ENCODE data around the gene PEPD. TPM values are rescaled to one million over a fixed set of nuclear protein-coding genes. Genes with fewer than 3 reads are reported as not detected.
A peak's percentile ranks its signal among the peaks of the same experiment; 100 is the strongest.

PEPD gene
- total RNA-seq, 1 donor, result 87.9 TPM

- H2AFZ ChIP-seq (ENCODE audit: low read length), result no peak overlapping the region
- peaks cover 4% of the 10 kb centered on the region for H3K36me3 ChIP-seq (ENCODE audit: insufficient read depth, low read length)
- H3K27me3 ChIP-seq (ENCODE audit: insufficient read depth, low read length), result no peaks in the 10 kb centered on the region
- no peak overlapping the region for H3K4me3 ChIP-seq (ENCODE audit: insufficient read depth, low read length)
- TF ChIP-seq, protein P1, sequence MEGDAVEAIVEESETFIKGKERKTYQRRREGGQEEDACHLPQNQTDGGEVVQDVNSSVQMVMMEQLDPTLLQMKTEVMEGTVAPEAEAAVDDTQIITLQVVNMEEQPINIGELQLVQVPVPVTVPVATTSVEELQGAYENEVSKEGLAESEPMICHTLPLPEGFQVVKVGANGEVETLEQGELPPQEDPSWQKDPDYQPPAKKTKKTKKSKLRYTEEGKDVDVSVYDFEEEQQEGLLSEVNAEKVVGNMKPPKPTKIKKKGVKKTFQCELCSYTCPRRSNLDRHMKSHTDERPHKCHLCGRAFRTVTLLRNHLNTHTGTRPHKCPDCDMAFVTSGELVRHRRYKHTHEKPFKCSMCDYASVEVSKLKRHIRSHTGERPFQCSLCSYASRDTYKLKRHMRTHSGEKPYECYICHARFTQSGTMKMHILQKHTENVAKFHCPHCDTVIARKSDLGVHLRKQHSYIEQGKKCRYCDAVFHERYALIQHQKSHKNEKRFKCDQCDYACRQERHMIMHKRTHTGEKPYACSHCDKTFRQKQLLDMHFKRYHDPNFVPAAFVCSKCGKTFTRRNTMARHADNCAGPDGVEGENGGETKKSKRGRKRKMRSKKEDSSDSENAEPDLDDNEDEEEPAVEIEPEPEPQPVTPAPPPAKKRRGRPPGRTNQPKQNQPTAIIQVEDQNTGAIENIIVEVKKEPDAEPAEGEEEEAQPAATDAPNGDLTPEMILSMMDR (IDR thresholded peaks at IDR 0.05; ENCODE audit: extremely low read depth, low read depth, low read length), result no peak
- H3K4me2 ChIP-seq (ENCODE audit: insufficient read depth, low read length), result no peak overlapping the region
- H3K9me3 ChIP-seq (ENCODE audit: low read depth, low read length), result no peaks in the 10 kb centered on the region
- peak; percentile 27 for DNase-seq (ENCODE audit: insufficient read length, low spot score, missing footprints)
- H3K79me2 ChIP-seq (ENCODE audit: insufficient read depth, low read length), result peaks cover 2% of the 10 kb centered on the region
- no peaks in the 10 kb centered on the region for H4K20me1 ChIP-seq (ENCODE audit: insufficient read depth, low read length)
- no peak overlapping the region for H3K27ac ChIP-seq (ENCODE audit: low read depth, low read length)
- H3K4me1 ChIP-seq (ENCODE audit: insufficient read depth, low read length), result peaks cover 23% of the 10 kb centered on the region
These were observed 50.9 kb downstream of the PEPD start for GRCh38 chr19:33470686-33471085.

GRCh38 chr19:33470040-33470330, 51.6 kb downstream of the PEPD start:
- Histone ChIP-seq H3K27ac (ENCODE audit: low read depth, low read length) (no peak overlapping the region), H3K27me3 (ENCODE audit: insufficient read depth, low read length) (no peaks in the 10 kb centered on the region), H4K20me1 (ENCODE audit: insufficient read depth, low read length) (peaks cover 4% of the 10 kb centered on the region), H2AFZ (ENCODE audit: low read length) (no peak overlapping the region), H3K36me3 (ENCODE audit: insufficient read depth, low read length) (peaks cover 4% of the 10 kb centered on the region), H3K4me1 (ENCODE audit: insufficient read depth, low read length) (peaks cover 23% of the 10 kb centered on the region), H3K9me3 (ENCODE audit: low read depth, low read length) (no peaks in the 10 kb centered on the region), H3K79me2 (ENCODE audit: insufficient read depth, low read length) (peaks cover 2% of the 10 kb centered on the region), H3K4me3 (ENCODE audit: insufficient read depth, low read length) (no peak overlapping the region), H3K4me2 (ENCODE audit: insufficient read depth, low read length) (no peak overlapping the region)
- peak; percentile 26 for DNase-seq (ENCODE audit: insufficient read length, low spot score, missing footprints)
- TF ChIP-seq, protein P1 (IDR thresholded peaks at IDR 0.05; ENCODE audit: extremely low read depth, low read depth, low read length), result no peak

DNA sequence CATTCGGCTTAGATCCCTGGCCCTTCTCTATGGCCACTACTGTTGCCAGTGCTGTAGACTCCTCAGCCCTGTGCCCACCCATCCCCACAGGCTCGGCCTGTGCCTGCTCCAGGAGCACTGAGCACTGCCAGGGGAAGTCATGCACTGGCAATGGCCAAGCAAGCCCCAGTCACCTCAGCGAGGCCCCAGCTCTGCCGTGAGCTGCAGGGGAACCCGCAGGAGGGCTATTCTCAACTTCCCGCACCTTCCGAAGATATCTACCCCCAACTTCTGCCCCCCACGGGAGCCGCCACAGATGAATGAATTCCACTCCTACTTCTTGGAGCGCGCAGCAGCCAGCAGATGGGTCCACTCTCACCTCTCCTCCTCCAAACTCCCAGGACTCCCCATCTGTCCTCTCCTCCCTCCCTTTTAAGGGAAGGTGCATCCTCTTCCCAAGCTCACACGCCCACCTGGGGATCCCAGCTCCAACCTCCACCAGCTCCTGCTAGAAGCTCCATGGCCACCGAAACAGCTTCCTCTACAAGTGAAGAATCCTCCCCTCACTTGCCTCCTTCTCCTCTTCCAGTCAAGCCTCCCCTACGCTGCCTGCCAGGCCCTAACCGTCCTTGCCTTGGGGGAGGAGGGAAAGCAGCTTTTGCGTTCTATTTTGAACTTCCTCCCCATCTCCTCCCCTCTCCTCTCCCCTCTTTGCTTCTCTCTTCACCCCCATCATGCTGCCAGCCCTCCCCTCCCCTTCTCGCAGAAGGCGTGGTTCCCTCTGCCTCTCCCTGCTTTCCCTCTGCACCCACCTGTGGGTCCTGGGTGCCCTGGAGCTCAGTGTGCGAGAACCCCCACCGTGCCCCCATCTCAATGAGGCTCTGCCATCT, 52.2 kb downstream of the PEPD start:
- peak; percentile 76 for DNase-seq (ENCODE audit: insufficient read length, low spot score, missing footprints)
- TF ChIP-seq, protein P1 (IDR thresholded peaks at IDR 0.05; ENCODE audit: extremely low read depth, low read depth, low read length), result no peak
- no peaks in the 10 kb centered on the region for H3K27me3 ChIP-seq (ENCODE audit: insufficient read depth, low read length)

GRCh38 chr19:33468361-33469170, 53.0 kb downstream of the PEPD start:
- TF ChIP-seq, protein P1 (IDR thresholded peaks at IDR 0.05; ENCODE audit: extremely low read depth, low read depth, low read length), result no peak
- peak; percentile 68 for DNase-seq (ENCODE audit: insufficient read length, low spot score, missing footprints)
- no peak overlapping the region for H3K4me3 ChIP-seq (ENCODE audit: insufficient read depth, low read length)

More for the DNA sequence above, 52.2 kb downstream of the PEPD start:
- Histone ChIP-seq H3K4me2 (ENCODE audit: insufficient read depth, low read length) (no peak overlapping the region), H3K4me3 (ENCODE audit: insufficient read depth, low read length) (no peak overlapping the region), H3K27ac (ENCODE audit: low read depth, low read length) (no peak overlapping the region), H3K79me2 (ENCODE audit: insufficient read depth, low read length) (peaks cover 2% of the 10 kb centered on the region), H2AFZ (ENCODE audit: low read length) (no peak overlapping the region), H3K4me1 (ENCODE audit: insufficient read depth, low read length) (peaks cover 23% of the 10 kb centered on the region), H3K9me3 (ENCODE audit: low read depth, low read length) (no peaks in the 10 kb centered on the region), H3K36me3 (ENCODE audit: insufficient read depth, low read length) (peaks cover 4% of the 10 kb centered on the region), H4K20me1 (ENCODE audit: insufficient read depth, low read length) (peaks cover 4% of the 10 kb centered on the region)

More at GRCh38 chr19:33468361-33469170, 53.0 kb downstream of the PEPD start:
- Histone ChIP-seq H4K20me1 (ENCODE audit: insufficient read depth, low read length) (peaks cover 4% of the 10 kb centered on the region), H3K79me2 (ENCODE audit: insufficient read depth, low read length) (peaks cover 2% of the 10 kb centered on the region), H3K27ac (ENCODE audit: low read depth, low read length) (no peak overlapping the region), H2AFZ (ENCODE audit: low read length) (no peak overlapping the region), H3K9me3 (ENCODE audit: low read depth, low read length) (no peaks in the 10 kb centered on the region), H3K4me2 (ENCODE audit: insufficient read depth, low read length) (no peak overlapping the region), H3K27me3 (ENCODE audit: insufficient read depth, low read length) (no peaks in the 10 kb centered on the region), H3K4me1 (ENCODE audit: insufficient read depth, low read length) (peaks cover 15% of the 10 kb centered on the region), H3K36me3 (ENCODE audit: insufficient read depth, low read length) (peaks cover 4% of the 10 kb centered on the region)

Measured in osteoblast (primary cell).